ENCODE results near the gene GSTO1.

GSTO1 gene

DNA sequence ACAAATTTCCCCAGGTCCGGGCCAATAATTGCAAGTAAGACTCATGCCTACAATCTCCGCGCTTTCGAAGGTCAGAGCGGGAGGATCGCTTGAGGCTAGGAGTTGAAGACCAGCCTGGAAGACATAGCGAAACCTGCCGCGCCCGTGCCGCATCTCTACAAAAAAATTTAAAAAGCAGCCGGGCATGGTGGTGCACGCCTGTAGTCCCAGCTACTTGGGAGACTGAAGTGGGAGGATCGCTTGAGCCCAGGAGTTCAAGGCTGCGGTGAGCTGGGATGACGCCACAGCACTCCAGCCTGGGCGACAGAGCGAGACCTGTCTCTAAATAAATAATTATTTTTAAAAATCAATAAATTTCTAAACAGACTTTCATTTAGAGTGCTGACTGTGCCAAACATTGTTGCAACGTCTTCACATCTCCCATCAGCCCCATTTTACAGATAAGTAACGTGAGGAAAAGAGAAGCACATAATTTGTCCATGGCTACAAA lies 22.0 kb upstream of the GSTO1 start:
- H3K4me3 ChIP-seq (ENCODE audit: low read depth, low read length): peak overlapping the region; percentile 56
- no peak overlapping the region; the same call in 1 of the 2 replicates for H3K27ac ChIP-seq (ENCODE audit: extremely low read depth, low read depth, low read length)
- CTCF ChIA-PET: interaction anchor here (0.8 to 2.2 kb wide), 6 partner anchors 11 to 347 kb away, joined by 3 to 9 read pairs (median 3); partner anchors contain the start of gene GSTO1
- no peaks in the 10 kb centered on the region for H3K9me3 ChIP-seq (ENCODE audit: control insufficient read depth, insufficient read depth, low read depth, low read length)
- H3K36me3 ChIP-seq (ENCODE audit: control insufficient read depth in 2 of 2, insufficient read depth in 1 of 2, low read length in 2 of 2): no peaks in the 10 kb centered on the region
- no peak for TF ChIP-seq ZBTB1 (tag by site-specific recombination; IDR thresholded peaks at IDR 0.05)
- TF ChIP-seq ZNF26 (tag by site-specific recombination; IDR thresholded peaks at IDR 0.05): no peak
- TF ChIP-seq, protein P1, sequence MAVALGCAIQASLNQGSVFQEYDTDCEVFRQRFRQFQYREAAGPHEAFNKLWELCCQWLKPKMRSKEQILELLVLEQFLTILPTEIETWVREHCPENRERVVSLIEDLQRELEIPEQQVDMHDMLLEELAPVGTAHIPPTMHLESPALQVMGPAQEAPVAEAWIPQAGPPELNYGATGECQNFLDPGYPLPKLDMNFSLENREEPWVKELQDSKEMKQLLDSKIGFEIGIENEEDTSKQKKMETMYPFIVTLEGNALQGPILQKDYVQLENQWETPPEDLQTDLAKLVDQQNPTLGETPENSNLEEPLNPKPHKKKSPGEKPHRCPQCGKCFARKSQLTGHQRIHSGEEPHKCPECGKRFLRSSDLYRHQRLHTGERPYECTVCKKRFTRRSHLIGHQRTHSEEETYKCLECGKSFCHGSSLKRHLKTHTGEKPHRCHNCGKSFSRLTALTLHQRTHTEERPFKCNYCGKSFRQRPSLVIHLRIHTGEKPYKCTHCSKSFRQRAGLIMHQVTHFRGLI (tag by site-specific recombination; IDR thresholded peaks at IDR 0.05): peak; percentile 61
- no peak for TF ChIP-seq ZNF837 (tag by site-specific recombination; IDR thresholded peaks at IDR 0.05)
- TF ChIP-seq OSR2 (tag by site-specific recombination; IDR thresholded peaks at IDR 0.05): peak; percentile 1; the same call in 1 of the 2 replicates
- TF ChIP-seq SCRT2 (tag by site-specific recombination; IDR thresholded peaks at IDR 0.05): no peak
- TF ChIP-seq ZNF133 (tag by site-specific recombination; IDR thresholded peaks at IDR 0.05): no peak
- no peak for TF ChIP-seq ZNF169 (tag by site-specific recombination; IDR thresholded peaks at IDR 0.05)
- TF ChIP-seq MZF1 (tag by site-specific recombination; IDR thresholded peaks at IDR 0.05; ENCODE audit: borderline replicate concordance): no peak
- POLR2A ChIA-PET: interaction anchor here (0.9 to 1.7 kb wide), 2 partner anchors 20 to 22 kb away, joined by 3 to 16 read pairs; partner anchors contain the start of gene GSTO1
- no peaks in the 10 kb centered on the region for H3K4me1 ChIP-seq (ENCODE audit: control insufficient read depth, insufficient read depth, low read length)

- ChIA-PET POLR2A (no interaction called here), CTCF (interaction anchor here (1.1 to 2.2 kb wide), 2 partner anchors 20 to 41 kb away, joined by 3 to 9 read pairs; no protein-coding TSS in a partner anchor)
- Histone ChIP-seq H3K4me3 (ENCODE audit: low read depth, low read length) (no peak overlapping the region), H3K27ac (ENCODE audit: extremely low read depth, low read depth, low read length) (no peak overlapping the region), H3K9me3 (ENCODE audit: control insufficient read depth, insufficient read depth, low read depth, low read length) (no peaks in the 10 kb centered on the region), H3K4me1 (ENCODE audit: control insufficient read depth, insufficient read depth, low read length) (no peaks in the 10 kb centered on the region), H3K36me3 (ENCODE audit: control insufficient read depth in 2 of 2, insufficient read depth in 1 of 2, low read length in 2 of 2) (no peaks in the 10 kb centered on the region)
- TF ChIP-seq ZNF785 (tag by site-specific recombination; IDR thresholded peaks at IDR 0.05) (no peak), ZNF37A (tag by site-specific recombination; IDR thresholded peaks at IDR 0.05) (no peak), ZNF423 (tag by site-specific recombination; IDR thresholded peaks at IDR 0.05) (no peak), TCF7L2 (IDR thresholded peaks at IDR 0.05; ENCODE audit: borderline replicate concordance, low read depth, low read length) (no peak), ZBTB8A (tag by site-specific recombination; IDR thresholded peaks at IDR 0.05) (no peak), ZNF354C (tag by site-specific recombination; IDR thresholded peaks at IDR 0.05; ENCODE audit: borderline replicate concordance, low read depth) (no peak), ZNF169 (tag by site-specific recombination; IDR thresholded peaks at IDR 0.05) (no peak), ZNF596 (tag by site-specific recombination; IDR thresholded peaks at IDR 0.05) (no peak), SP3 (tag by site-specific recombination; IDR thresholded peaks at IDR 0.05) (no peak), ZNF501 (tag by site-specific recombination; IDR thresholded peaks at IDR 0.05) (no peak), OSR2 (tag by site-specific recombination; IDR thresholded peaks at IDR 0.05) (no peak)
- TF ChIP-seq, protein P2, sequence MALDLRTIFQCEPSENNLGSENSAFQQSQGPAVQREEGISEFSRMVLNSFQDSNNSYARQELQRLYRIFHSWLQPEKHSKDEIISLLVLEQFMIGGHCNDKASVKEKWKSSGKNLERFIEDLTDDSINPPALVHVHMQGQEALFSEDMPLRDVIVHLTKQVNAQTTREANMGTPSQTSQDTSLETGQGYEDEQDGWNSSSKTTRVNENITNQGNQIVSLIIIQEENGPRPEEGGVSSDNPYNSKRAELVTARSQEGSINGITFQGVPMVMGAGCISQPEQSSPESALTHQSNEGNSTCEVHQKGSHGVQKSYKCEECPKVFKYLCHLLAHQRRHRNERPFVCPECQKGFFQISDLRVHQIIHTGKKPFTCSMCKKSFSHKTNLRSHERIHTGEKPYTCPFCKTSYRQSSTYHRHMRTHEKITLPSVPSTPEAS (tag by site-specific recombination; IDR thresholded peaks at IDR 0.05): no peak
These were observed 20.9 kb upstream of the GSTO1 start for GRCh38 chr10:104233817-104234216.
